ENCODE results near the gene PDE3A.

PDE3A gene

GRCh38 chr12:20426957-20427356, 58.6 kb downstream of the PDE3A start:
- DNase-seq: no peak

DNA sequence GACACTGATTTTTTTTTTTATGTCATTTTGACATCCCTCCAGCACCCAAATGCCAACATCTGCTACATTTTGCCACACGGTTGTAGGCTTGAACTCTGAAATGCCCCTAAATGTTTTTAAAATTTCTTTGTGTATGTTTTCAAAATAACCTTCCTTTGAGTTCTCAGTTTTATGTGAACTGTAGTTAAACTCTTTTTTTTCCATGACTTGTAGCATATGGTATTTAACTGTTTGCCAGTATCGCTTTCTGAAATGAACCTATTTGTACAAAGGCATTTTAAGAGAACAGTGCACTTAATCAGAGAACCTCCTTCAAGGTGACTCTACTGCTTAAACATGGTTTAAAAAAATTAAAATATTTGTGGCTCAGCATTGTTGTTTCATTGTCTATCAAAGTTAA, 61.5 kb downstream of the PDE3A start:
- DNase-seq: no peak

DNA sequence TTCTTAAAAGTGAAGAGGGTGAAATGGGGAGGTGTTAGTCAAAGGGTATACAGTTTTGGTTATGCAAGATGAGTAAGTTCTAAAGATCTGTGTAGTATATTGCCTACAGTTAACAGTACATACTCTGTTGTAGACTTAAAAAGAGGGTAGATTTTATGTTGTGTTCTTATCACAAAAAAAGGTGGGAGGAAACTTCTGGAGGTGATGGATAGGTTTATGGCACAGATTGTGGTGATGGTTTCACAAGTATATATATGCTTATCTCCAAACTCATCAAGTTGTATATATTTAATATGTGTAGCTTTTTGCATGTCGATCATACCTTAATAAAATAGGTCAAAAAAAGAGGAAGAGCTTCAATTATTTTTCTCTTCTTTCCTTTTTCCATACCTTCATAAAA, 64.0 kb downstream of the PDE3A start:
- no peak for DNase-seq

GRCh38 chr12:20434996-20435395, 66.7 kb downstream of the PDE3A start:
- DNase-seq: no peak

- DNase-seq: no peak
Observed at GRCh38 chr12:20436316-20436715, 68.0 kb downstream of the PDE3A start.

- DNase-seq: no peak
Observed at GRCh38 chr12:20438299-20438779, 70.0 kb downstream of the PDE3A start.

DNA sequence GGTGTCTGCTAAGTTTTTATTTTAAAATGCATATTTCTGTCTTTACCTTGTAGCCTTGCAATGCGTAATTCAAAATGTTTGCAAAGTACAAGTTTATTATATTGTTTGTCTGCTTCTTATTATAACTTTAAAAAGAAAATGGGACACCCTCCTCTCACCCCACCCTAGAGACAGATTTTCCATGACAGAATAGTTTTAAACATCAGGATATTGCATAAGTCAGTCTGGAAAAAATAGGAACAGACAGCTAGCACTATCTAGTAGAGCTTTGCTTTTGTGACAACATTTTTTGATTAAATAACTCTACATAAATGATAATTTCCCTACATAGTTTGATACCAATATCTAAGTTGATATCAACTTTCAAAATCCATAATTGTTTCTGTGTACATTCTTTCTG, 71.3 kb downstream of the PDE3A start:
- DNase-seq: no peak

DNA sequence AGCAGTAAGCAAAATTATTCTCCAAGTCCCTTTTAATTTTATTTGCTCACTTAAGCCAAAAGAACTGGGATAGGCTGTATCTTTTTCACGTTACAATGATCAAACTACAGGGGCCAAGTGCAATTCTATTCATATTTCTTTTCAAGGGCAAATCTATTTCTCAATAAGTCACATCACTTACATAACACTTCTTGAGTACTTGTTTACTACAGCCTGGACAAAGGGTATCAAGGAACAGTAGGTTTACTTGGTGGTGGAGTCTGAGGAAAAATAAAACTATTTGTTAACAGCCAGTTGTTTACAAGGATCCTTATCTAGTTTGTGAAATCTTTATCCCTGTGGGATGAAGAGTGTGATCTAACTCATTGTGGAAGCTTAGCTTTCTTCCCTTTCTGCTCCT, 72.1 kb downstream of the PDE3A start:
- peak; percentile 2 for DNase-seq

DNA sequence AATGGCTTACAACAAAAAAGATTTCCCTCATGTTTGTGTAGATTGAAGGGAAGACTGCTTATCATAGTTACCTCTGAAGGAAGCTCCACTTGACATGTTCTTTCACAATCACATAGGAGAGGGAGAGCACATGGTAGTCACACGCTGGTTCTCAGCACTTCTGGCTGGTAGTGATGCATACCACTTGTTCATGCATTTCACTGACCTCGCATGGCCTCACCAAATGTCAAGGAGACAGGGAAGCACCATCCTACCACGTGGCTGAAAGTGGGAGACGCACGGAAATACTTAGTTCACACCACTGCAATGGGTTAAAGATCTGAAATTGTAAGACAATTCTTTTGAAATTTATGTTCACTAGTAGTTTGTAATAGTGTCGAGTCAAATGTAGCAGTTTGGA, 74.0 kb downstream of the PDE3A start:
- DNase-seq: no peak

DNA sequence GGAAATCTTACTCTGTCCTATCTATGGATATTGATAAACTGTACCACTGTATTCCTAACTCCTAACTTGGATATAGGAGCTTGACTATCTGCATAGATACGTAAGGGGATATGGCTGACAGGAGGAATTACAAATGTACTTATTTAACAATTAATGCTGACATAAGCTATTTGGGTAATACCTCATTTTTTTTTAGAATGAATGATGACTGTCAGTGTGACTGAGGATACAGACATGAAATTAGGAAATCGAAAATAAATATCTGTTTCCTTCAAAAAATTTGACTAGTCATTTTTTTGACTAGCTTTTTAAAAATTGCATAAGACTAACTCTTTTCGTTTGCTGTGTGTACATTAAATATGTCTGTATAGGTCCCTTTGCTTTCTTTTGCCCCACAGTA, 74.9 kb downstream of the PDE3A start:
- no peak for DNase-seq

DNA sequence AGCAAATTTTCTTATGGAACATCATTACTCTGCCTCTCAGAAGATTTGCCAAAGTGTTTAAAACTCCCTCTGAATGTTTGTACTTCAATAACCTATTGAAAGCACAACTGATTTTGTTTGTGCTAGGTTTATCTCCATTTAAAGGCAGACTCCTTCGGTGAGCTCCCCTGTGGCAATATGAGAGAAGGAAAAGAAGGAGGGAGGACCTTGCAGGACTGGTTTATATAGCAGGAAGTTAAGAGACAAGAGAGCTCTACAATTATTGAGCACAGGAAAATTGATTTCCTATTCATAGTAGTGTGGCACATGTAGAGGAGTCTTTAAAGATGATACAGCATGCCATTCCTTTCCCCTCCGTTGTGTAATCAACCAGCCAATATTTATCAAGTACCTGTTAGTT, 75.5 kb downstream of the PDE3A start:
- no peak for DNase-seq

- peak; percentile 51 for DNase-seq
Observed at GRCh38 chr12:20444595-20445170, 76.3 kb downstream of the PDE3A start.

DNA sequence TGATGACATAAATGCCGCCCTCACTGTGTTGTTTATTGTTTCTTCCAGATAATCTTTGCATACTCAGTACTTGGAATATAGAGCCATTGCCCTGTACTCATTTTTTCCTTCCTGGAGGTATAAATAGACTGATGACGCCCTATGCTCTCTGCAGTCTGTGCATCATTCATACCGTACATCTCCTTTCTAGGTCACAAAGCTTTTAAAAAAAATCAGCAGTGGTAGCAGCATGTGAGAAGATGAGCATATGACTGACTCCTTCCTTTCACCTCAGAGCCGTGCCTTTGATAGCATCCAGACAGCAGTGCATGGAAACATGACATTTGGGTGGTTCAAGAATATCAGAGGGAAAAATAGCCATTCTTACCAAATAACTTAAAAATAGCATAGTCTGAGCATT, 77.3 kb downstream of the PDE3A start:
- DNase-seq: no peak

DNA sequence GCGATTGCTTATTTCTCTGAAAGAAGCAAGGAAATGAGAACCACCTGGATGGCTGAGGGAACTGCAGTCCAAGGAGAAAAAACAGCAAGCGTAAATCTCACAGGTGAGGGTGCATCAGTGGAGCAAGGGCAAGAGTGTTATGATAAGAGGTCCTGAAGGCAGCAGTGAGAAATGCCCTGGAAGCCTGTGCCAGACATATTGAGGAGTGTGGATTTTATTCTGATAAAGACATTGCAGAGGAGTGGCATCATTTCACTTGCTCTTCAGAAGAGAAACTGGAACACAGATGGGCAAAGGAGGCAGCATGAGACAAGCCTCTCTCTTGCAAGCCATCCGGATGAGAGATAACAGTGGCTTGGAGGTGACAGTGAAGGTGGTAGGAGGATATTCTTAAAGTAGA, 78.5 kb downstream of the PDE3A start:
- DNase-seq: no peak

DNA sequence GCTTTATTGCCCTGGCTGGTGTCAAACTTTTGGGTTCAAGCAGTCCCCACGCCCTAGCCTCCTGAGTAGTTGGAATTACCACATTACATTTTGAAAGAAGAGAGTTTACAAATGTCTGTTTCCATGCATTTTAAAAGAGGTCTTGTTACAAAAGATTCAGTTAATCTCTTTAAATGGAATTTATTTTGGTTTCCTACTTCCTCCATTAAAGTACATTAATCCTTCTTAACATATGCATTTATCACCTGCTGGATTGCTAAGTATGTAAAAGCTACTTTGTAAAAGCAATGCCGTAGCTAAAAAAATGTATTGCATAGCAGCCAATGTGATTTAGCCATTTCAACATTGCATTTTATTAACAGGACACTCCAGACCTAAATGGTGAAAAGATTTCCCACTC, 80.4 kb downstream of the PDE3A start:
- no peak for DNase-seq

GRCh38 chr12:20450591-20451180, 82.3 kb downstream of the PDE3A start:
- no peak for DNase-seq

- DNase-seq: no peak
Observed at GRCh38 chr12:20451761-20452160, 83.4 kb downstream of the PDE3A start.

DNA sequence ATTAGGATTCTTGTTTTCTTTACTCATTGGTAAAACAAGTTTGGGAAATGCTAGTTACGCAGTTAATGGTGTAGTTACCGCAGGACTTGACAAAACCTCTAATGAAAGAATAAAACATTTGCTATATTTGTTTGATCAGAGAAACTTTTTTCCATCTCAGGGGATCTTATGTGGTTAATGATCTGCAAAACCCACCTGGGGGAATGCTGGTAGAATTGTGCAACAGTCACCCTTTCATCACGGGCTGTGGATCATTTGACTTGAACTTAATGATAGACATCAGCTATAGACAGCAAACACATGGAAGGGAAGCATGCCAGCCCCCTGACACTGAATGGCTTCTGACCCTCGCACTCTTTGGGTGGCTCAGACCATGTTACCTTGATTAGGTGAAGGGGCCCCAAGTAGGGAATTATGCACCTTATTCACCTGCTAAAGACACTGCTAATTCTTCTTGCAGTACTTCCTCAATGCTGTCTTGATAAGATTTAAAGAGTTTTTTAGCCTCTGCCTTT, 84.2 kb downstream of the PDE3A start:
- no peak for DNase-seq

DNA sequence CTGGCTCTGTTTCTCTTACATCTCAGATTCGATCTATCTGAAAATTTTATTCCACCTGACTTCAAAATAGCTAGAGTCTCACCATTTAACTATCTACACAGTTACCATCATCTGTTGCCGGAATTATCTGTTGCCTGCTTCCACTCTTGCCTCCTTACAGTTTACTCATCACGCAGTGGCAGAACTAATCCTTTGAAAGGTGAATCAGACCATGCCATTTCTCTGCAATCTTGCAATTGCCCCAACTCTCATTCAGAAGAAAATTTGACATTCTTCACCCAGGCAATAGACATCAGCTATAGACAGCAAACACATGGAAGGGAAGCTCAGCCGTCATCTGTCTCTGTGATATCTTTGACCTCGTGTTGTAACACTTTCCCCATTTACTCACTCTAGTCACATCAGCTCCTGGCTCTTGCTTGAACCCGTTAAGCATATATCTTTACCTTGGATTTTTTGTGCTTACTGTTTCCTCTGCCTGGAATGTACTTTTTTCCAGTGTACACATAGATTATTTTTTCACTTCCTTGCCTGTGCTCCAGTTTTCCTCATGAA, 85.5 kb downstream of the PDE3A start:
- DNase-seq: no peak

DNA sequence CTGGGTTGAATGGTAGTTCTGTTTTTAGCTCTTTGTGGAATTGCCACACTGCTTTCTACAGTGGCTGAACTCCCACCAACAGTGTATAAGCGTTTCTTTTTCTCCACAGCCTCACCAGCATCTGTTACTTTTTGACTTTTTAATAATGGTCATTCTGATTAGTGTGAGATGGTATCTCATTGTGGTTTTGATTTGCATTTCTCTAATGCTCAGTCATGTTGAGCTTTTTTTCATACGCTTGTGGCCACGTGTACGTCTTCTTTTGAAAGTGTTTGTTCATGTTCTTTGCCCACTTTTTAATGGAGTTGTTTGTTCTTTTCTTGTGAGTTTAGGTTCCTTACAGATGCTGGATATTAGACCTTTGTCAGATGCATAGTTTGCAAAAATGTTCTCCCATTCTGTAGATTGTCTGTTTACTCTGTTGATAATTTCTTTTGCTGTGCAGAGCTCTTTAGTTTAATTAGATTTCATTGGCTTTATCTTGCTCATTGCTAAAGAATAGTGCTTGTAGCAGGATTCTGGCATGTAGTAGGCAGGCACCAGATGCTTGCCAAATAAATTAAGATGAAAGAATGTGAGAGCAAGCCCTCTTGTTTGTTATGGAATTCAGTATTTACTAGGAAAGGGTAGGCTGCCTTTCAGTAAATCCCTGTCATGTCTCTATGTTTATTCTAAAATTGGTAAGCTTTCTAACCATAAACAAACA, 86.8 kb downstream of the PDE3A start:
- no peak for DNase-seq

DNA sequence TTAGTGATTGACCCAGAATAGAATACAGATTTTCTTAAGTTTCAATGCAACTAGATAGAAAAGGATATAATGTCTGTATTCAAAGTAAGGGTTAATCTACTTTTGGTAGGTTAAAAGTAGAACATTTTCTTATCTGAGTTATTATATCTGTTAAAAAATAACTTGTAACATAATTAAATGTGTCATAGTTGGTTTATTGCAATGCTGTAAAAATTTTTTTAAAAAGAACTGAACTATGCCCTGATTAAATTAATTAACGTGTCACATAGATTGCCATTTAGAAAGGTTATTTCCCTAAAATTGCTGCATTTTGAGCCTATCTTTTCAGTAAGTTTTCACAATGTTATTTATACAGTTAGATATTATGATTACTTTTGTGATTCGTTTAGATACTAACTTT, 89.2 kb downstream of the PDE3A start:
- DNase-seq: no peak

DNA sequence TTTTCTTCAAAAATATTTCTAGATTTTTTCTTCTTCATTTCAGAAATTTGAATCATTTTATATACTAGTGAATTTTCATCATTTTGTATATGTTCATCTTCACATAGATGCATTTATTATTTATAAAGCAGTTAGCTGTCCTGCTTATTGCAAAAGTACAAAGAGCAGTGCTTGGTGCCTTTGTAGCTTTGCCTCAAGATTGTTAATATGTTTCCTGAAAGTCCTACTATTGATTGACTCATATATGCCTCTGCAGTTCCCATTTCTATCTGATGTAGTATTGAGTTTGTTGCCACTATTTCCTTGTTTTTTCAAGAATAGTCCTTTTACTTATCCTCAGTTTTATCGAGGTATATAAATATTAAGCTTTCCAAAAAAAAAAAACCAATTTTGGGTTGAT, 89.7 kb downstream of the PDE3A start:
- no peak for DNase-seq

DNA sequence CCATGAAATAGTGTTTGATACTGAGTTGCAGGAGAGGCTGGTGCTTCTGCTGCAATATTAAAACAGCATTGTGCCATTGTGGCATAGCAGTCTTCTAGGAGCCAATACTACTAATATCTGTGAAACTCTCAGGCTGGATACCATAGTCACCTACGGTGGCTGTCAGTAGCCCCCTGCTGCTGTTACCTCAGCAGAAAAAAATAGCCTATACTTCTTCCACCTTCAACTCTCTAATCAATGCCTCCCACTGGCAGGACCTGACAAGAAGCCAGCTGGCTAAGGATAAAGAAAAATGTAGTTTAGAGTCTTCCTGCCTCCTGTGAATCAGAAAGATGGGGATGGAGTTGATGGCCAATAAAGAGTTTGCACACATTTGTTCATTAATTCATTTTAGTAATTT, 91.6 kb downstream of the PDE3A start:
- no peak for DNase-seq

- DNase-seq: no peak
Observed at GRCh38 chr12:20460956-20461355, 92.6 kb downstream of the PDE3A start.

Data from MV-4-11 (cell line).